Measurements from ENCODE around the gene QRFPR. TPM values are rescaled to one million over a fixed set of nuclear protein-coding genes. Genes with fewer than 3 reads are reported as not detected.

QRFPR gene
- total and polyA plus RNA-seq, 4 donors: not detected

- Histone ChIP-seq H3K36me3 (ENCODE audit: control insufficient read depth in 4 of 4, insufficient read depth in 3 of 4, low read depth in 1 of 4, low read length in 3 of 4) (no peaks in the 10 kb centered on the region), H3K27me3 (ENCODE audit: control insufficient read depth in 4 of 4, insufficient read depth in 4 of 4, low read length in 3 of 4) (peaks cover 0 to 12% (median 0%) of the 10 kb centered on the region in 4 donors), H3K4me3 (ENCODE audit: low read depth in 1 of 3, low read length in 3 of 3) (no peak overlapping the region), H3K9me3 (ENCODE audit: control insufficient read depth in 4 of 4, low read length in 3 of 4) (no peaks in the 10 kb centered on the region), H3K4me1 (ENCODE audit: control insufficient read depth in 4 of 4, insufficient read depth in 4 of 4, low read length in 3 of 4) (peaks cover 0 to 6% (median 5%) of the 10 kb centered on the region in 4 donors), H3K9ac (ENCODE audit: low read depth in 1 of 2, low read length in 2 of 2) (no peak overlapping the region), H3K27ac (ENCODE audit: low read depth in 1 of 2, low read length in 2 of 2) (no peak overlapping the region)
- TF ChIP-seq RXRA (IDR thresholded peaks at IDR 0.05) (no peak), HNF4A (conservative IDR thresholded peaks at IDR 0.05) (no peak), YY1 (IDR thresholded peaks at IDR 0.05) (no peak), NR2F2 (IDR thresholded peaks at IDR 0.05) (no peak), EGR1 (IDR thresholded peaks at IDR 0.05; ENCODE audit: low read depth in 2 of 2) (no peak), GABPA (IDR thresholded peaks at IDR 0.05 in 1 of 2, conservative IDR thresholded peaks at IDR 0.05 in 1 of 2) (no peak), RAD21 (IDR thresholded peaks at IDR 0.05) (no peak), ZBTB33 (IDR thresholded peaks at IDR 0.05) (no peak)
- TF ChIP-seq, protein P1, sequence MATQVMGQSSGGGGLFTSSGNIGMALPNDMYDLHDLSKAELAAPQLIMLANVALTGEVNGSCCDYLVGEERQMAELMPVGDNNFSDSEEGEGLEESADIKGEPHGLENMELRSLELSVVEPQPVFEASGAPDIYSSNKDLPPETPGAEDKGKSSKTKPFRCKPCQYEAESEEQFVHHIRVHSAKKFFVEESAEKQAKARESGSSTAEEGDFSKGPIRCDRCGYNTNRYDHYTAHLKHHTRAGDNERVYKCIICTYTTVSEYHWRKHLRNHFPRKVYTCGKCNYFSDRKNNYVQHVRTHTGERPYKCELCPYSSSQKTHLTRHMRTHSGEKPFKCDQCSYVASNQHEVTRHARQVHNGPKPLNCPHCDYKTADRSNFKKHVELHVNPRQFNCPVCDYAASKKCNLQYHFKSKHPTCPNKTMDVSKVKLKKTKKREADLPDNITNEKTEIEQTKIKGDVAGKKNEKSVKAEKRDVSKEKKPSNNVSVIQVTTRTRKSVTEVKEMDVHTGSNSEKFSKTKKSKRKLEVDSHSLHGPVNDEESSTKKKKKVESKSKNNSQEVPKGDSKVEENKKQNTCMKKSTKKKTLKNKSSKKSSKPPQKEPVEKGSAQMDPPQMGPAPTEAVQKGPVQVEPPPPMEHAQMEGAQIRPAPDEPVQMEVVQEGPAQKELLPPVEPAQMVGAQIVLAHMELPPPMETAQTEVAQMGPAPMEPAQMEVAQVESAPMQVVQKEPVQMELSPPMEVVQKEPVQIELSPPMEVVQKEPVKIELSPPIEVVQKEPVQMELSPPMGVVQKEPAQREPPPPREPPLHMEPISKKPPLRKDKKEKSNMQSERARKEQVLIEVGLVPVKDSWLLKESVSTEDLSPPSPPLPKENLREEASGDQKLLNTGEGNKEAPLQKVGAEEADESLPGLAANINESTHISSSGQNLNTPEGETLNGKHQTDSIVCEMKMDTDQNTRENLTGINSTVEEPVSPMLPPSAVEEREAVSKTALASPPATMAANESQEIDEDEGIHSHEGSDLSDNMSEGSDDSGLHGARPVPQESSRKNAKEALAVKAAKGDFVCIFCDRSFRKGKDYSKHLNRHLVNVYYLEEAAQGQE (IDR thresholded peaks at IDR 0.05): no peak
- no peak for DNase-seq (ENCODE audit: low spot score)
- 30% methylated on average over 1 of the region's 1 CpG for WGBS
Measured at GRCh38 chr4:121376097-121376496, 4.7 kb downstream of the QRFPR start.

GRCh38 chr4:121375262-121375661 is 5.6 kb downstream of the QRFPR start:
- H3K36me3 ChIP-seq (ENCODE audit: control insufficient read depth in 4 of 4, insufficient read depth in 3 of 4, low read depth in 1 of 4, low read length in 3 of 4): no peaks in the 10 kb centered on the region
- TF ChIP-seq, protein P1 (IDR thresholded peaks at IDR 0.05): no peak
- TF ChIP-seq YY1 (IDR thresholded peaks at IDR 0.05) (no peak), FOXA1 (IDR thresholded peaks at IDR 0.05) (no peak), NR2F2 (IDR thresholded peaks at IDR 0.05) (no peak), ATF3 (IDR thresholded peaks at IDR 0.05) (no peak), RAD21 (IDR thresholded peaks at IDR 0.05) (no peak)
- TF ChIP-seq, protein P2, sequence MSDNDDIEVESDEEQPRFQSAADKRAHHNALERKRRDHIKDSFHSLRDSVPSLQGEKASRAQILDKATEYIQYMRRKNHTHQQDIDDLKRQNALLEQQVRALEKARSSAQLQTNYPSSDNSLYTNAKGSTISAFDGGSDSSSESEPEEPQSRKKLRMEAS (IDR thresholded peaks at IDR 0.05): no peak

More at GRCh38 chr4:121375262-121375661, 5.6 kb downstream of the QRFPR start:
- no peaks in the 10 kb centered on the region for H3K9me3 ChIP-seq (ENCODE audit: control insufficient read depth in 4 of 4, low read length in 3 of 4)
- H3K4me3 ChIP-seq (ENCODE audit: low read depth in 1 of 3, low read length in 3 of 3): no peak overlapping the region
- H3K4me1 ChIP-seq (ENCODE audit: control insufficient read depth in 4 of 4, insufficient read depth in 4 of 4, low read length in 3 of 4): peaks cover 0 to 1% (median 0%) of the 10 kb centered on the region in 4 donors
- H3K27me3 ChIP-seq (ENCODE audit: control insufficient read depth in 4 of 4, insufficient read depth in 4 of 4, low read length in 3 of 4): peaks cover 0 to 4% (median 0%) of the 10 kb centered on the region in 4 donors
- no peak overlapping the region for H3K27ac ChIP-seq (ENCODE audit: low read depth in 1 of 2, low read length in 2 of 2)
- no peak overlapping the region for H3K9ac ChIP-seq (ENCODE audit: low read depth in 1 of 2, low read length in 2 of 2)
- no peak for DNase-seq (ENCODE audit: low spot score)
